Activated CD4-positive, alpha-beta T cell treated with anti-CD3 and anti-CD28 coated beads, Interleukin-2, amount 10 ng/mL, durations not matched to agents 24 days and 14 days (primary cell): Measurements from ENCODE around the gene RNASET2. TPM values are rescaled to one million over a fixed set of nuclear protein-coding genes. Genes with fewer than 3 reads are reported as not detected.

Source experiments
- DNase-seq: peaks from one replicate; pipeline ENCODE4 v3.0.0; 2022
- H3K27ac Mint-ChIP-seq: one replicate; pipeline ENCODE4 v1.8.0; 2022; ENCODE audit warnings: mild to moderate bottlenecking, mixed read lengths
- H3K27me3 Mint-ChIP-seq: one replicate; pipeline ENCODE4 v1.8.0; 2022; ENCODE audit warnings: mixed read lengths
- H3K36me3 Mint-ChIP-seq: one replicate; pipeline ENCODE4 v1.8.0; 2022; ENCODE audit warnings: low read depth, mild to moderate bottlenecking, mixed read lengths
- H3K4me1 Mint-ChIP-seq: one replicate; pipeline ENCODE4 v1.8.0; 2021; ENCODE audit warnings: mixed read lengths
- H3K4me3 Mint-ChIP-seq: one replicate; pipeline ENCODE4 v1.8.0; 2022; ENCODE audit warnings: mild to moderate bottlenecking, moderate library complexity, mixed read lengths
- H3K9me3 Mint-ChIP-seq: one replicate; pipeline ENCODE4 v1.8.0; 2021; ENCODE audit warnings: mixed read lengths
- intact Hi-C: fragments of 100-400 bp; cut with micrococcal nuclease; formaldehyde crosslinking; loops from one replicate; pipeline ENCODE4 v1.15.1; 2023
- total RNA-seq: library from RNA; stranded (reverse); gene quantifications from 2 replicates; pipeline ENCODE4 v1.2.3, GENCODE V29; 2022

RNASET2 gene
- total RNA-seq, 1 donor from 2014 or later, result 93.3 TPM

DNA sequence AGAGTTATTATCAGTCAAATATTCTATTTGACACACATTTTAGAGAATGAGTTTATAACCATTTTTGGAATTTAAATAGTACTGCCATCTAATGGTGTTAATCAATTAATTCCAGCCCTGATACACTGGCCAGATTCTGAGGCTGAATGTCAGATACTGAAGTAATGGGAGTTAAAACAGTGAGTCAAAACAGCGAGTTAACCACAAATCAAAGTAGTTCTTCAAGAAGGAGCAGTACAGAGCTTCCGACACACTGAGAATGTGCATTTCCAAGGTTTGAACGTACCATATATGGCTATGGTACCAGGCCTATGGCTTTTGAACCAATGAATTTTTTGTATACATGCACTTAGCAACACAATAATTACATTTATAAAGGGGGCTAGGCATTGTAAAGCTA lies 31.6 kb upstream of the RNASET2 start:
- Mint-ChIP-seq H3K4me1 (peaks cover 38% of the 10 kb centered on the region), H3K27me3 (no peaks in the 10 kb centered on the region), H3K27ac (no peak overlapping the region), H3K36me3 (peaks cover 29% of the 10 kb centered on the region), H3K9me3 (no peaks in the 10 kb centered on the region), H3K4me3 (no peak overlapping the region)
- DNase-seq, result peak; percentile 47
- intact Hi-C loops, result loop anchor here (2.0 kb wide), 1 partner anchor 37 kb away; no protein-coding TSS in a partner anchor

DNA sequence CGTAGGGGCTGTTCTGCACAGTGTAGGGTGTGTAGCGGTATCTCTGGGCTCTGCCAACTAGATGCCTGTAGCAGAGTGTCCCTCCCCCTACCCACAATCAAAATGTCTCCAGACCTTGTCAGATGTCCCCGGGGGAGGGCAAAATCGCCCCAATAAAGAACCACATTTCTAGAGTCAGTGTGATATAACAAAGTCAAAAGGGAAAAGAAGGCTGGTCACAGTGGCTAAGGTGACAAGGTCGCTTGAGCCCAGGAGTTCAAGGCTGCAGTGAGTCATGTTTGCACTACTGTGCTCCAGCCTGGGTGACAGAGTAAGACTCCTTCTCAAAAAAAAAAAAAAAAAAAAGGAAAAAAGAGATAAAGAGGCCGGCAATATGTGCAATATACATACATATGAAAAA lies 31.1 kb upstream of the RNASET2 start:
- Mint-ChIP-seq H3K4me1 (peaks cover 37% of the 10 kb centered on the region), H3K4me3 (no peak overlapping the region), H3K9me3 (no peaks in the 10 kb centered on the region), H3K27me3 (no peaks in the 10 kb centered on the region), H3K36me3 (peaks cover 29% of the 10 kb centered on the region), H3K27ac (no peak overlapping the region)
- peak; percentile 51 for DNase-seq
- intact Hi-C loops, result no loop called here

DNA sequence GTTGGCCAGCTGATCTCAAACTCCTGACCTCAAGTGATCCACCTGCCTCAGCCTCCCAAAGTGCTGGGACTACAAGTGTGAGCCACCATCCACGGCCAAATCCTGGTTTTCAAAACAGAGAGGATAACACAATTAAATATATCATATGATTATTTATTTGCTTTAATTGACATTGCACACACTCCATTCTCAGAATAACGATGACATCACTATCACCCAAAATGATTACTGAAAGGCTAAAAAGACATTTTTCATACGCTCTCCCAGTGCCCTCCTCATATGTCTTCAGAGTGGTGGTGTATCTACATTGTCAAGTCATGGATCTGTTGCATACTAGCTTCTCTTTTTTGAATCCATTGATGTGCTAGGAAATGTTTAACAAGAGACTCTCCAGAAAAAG lies 24.4 kb upstream of the RNASET2 start:
- H3K27ac Mint-ChIP-seq, result no peak overlapping the region
- DNase-seq, result peak; percentile 23
- H3K9me3 Mint-ChIP-seq, result no peaks in the 10 kb centered on the region
- H3K4me1 Mint-ChIP-seq, result peaks cover 1% of the 10 kb centered on the region
- no peak overlapping the region for H3K4me3 Mint-ChIP-seq
- peaks cover 34% of the 10 kb centered on the region for H3K36me3 Mint-ChIP-seq
- intact Hi-C loops, result no loop called here
- H3K27me3 Mint-ChIP-seq, result no peaks in the 10 kb centered on the region

DNA sequence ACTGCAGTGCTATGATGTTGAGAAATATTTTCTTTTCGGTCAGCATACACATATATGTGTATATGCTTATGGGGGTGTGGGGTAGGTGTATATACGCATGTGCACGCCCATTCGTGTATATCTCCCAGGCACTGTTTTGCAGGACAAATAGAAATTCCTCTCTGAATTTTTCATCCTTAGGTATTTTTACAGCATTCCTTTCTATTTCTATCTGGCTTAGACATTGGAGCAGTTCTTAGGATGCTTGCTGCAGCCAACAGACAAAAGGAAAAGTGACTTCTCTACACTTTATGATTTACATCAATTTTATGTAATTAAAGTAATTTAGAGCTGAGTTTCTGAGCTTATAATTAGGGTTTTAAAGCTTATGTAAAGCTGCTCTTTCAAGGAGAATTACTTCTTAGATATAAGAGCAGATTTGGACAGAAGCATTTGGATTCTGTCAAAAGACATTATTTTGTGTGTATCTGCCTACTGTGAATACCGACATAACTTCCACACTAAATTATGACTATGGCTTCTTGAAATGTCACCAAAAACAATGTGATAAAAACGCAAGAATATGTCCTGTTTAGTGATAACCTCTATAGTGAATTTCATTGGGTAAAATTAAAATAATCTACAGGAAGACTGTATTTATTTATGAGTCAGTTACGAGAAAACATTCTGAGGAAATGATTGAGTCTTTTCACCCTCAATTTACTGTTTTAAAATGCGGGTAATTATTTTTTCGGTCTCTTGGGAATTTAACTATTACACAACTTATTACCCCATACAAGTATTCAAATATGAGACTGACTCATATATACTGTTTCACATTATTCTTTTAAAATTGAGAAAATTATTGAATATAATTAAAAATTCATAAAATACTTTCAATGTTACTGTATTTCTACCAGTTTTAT lies 21.5 kb upstream of the RNASET2 start:
- H3K36me3 Mint-ChIP-seq, result peaks cover 33% of the 10 kb centered on the region
- no peak overlapping the region for H3K27ac Mint-ChIP-seq
- no peak for DNase-seq
- intact Hi-C loops, result no loop called here
- no peak overlapping the region for H3K4me3 Mint-ChIP-seq
- H3K4me1 Mint-ChIP-seq, result peaks cover 14% of the 10 kb centered on the region
- H3K9me3 Mint-ChIP-seq, result no peaks in the 10 kb centered on the region
- no peaks in the 10 kb centered on the region for H3K27me3 Mint-ChIP-seq

DNA sequence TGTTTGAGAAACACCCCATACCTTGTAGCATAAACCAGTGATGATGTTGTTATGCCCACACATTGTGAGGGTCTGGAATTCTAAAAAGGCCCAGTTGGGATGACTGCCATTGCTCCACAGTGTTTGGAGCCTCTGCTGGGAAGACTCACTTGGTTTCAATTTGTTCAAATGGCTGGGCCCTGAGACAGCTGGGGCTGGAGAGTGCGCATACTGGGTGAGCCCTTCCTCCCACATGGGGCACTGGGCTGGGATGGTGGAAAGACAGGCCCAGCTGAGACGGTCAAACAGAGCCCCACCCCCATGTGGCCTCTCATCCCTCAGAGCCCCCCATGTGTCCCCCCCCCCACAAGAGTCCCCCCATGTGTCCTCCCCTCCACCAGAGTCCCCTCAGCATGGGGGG lies 20.3 kb upstream of the RNASET2 start:
- Mint-ChIP-seq H3K9me3 (no peaks in the 10 kb centered on the region), H3K27me3 (no peaks in the 10 kb centered on the region), H3K4me1 (peaks cover 19% of the 10 kb centered on the region), H3K36me3 (peaks cover 31% of the 10 kb centered on the region), H3K4me3 (no peak overlapping the region), H3K27ac (no peak overlapping the region)
- intact Hi-C loops, result no loop called here
- no peak for DNase-seq

DNA sequence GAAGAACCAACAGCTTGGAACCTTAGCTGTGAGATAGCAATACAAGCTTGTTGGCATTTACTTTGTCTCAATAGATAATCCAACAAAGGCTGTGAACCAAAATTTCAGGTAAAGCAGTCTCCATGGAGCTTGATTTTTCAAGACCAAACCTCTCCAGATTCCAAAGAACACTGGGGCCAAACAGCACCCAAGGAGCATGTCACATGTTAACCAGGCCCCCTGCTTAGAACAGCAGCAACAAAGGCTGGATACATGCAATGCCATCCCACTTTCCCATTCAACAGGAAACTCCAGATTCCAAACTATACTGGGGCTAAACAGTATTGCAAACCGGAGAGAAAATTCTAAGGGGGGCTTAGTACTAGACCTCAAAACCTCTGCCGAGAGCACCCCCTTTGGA lies 15.8 kb upstream of the RNASET2 start:
- H3K4me1 Mint-ChIP-seq, result peaks cover 38% of the 10 kb centered on the region
- H3K9me3 Mint-ChIP-seq, result peaks cover 6% of the 10 kb centered on the region
- intact Hi-C loops, result no loop called here
- no peak for DNase-seq
- H3K36me3 Mint-ChIP-seq, result peaks cover 43% of the 10 kb centered on the region
- no peaks in the 10 kb centered on the region for H3K27me3 Mint-ChIP-seq
- H3K4me3 Mint-ChIP-seq, result no peak overlapping the region
- no peak overlapping the region for H3K27ac Mint-ChIP-seq

DNA sequence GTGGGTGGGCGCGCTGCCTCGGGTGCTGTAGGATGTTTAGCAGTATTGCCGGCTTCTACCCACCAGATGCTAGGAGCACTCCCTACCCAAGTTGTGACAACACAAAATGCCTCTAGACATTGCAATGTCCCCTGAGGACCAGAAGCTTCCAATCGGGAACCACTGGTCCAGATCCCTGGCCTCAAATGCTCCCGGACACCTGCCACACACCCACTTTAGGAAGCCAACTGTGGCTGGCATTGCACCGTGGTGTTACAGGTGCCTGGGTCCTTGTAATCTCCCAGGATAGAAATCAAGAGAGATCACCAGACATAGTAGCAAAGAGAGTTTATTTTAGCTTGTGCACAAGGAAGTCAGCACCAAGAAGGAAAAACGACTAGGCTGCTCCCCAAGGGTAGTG lies 14.9 kb upstream of the RNASET2 start:
- Mint-ChIP-seq H3K9me3 (peaks cover 13% of the 10 kb centered on the region), H3K36me3 (peaks cover 49% of the 10 kb centered on the region), H3K4me1 (peaks cover 38% of the 10 kb centered on the region)

DNA sequence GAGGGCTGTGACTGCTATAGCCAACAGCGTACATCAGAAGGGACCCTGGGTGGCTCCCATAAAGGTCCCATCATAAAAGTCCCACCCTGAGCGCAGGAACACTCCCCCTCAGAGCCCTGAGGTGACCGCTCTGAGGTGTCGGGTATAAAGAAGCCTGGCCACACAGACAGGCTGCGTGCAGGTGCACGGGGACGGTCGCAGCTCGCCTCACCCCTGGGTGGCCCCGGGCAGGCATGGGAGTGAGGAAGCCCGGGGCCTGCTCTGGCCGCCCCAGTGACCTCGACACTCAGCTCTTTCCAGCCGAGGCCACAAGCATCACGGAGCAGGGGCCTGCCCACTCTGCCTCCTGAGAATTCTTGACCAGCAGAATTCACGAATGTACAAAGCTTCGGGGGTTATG lies 14.4 kb upstream of the RNASET2 start:
- Mint-ChIP-seq H3K27me3 (no peaks in the 10 kb centered on the region), H3K4me3 (no peak overlapping the region), H3K27ac (no peak overlapping the region), H3K9me3 (peaks cover 16% of the 10 kb centered on the region), H3K36me3 (peaks cover 51% of the 10 kb centered on the region), H3K4me1 (peaks cover 38% of the 10 kb centered on the region)
- DNase-seq, result no peak
- intact Hi-C loops, result no loop called here

More for the DNA sequence above, 14.9 kb upstream of the RNASET2 start:
- H3K4me3 Mint-ChIP-seq, result no peak overlapping the region
- intact Hi-C loops, result no loop called here
- no peaks in the 10 kb centered on the region for H3K27me3 Mint-ChIP-seq
- H3K27ac Mint-ChIP-seq, result peak overlapping the region; percentile 82
- no peak for DNase-seq

DNA sequence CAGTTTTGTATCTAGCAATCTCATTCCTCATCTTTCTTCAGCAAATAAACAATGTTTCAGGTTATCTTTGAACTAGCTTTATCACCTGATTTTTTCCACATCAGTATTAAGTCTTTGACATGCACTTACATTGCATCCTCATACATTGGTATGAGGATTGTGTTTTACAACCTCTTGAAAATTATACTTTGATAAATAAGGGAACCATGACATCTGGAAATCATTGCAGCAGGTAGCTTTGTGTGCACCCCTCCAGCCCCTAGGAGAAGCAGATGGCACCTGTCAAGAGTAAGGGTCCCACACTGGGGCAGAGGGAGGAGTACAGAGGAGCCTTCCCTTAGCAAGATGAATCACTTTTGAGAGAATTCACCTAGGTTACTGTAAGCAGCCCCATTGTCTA lies 13.7 kb upstream of the RNASET2 start:
- Mint-ChIP-seq H3K27me3 (no peaks in the 10 kb centered on the region), H3K9me3 (peaks cover 16% of the 10 kb centered on the region), H3K27ac (peak overlapping the region; percentile 70), H3K4me3 (peak overlapping the region; percentile 64), H3K4me1 (peaks cover 38% of the 10 kb centered on the region), H3K36me3 (peaks cover 52% of the 10 kb centered on the region)
- no peak for DNase-seq
- intact Hi-C loops, result no loop called here

DNA sequence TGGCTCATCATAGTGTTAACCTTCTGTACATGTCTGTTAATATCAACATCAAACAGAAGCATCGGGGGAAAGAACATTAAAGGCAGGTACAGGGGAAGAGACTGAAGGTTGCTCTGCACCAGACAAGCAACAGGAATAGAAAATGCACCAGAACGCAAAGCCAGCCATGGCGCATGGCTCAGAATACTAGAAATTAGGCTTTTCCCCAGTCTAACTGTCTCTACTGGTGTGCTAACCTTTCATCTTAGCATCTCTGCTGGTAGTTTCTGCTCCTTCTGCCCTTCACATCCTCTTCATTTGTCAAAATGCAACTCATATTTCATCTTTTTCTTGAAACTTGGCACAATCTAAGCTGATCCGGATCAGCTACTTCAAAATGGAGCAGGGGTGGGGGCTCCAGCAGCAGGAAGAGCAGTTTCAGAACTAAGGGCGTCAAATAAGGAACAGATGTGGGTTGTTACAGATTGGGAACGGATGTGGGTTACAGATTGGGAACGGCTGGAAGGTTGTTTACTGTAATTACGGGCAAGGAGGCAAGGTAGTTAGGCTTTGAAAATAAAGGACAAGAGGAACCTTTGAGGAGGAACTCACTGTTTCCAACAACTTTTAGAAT lies 13.1 kb upstream of the RNASET2 start:
- no peaks in the 10 kb centered on the region for H3K27me3 Mint-ChIP-seq
- peaks cover 49% of the 10 kb centered on the region for H3K36me3 Mint-ChIP-seq
- H3K4me1 Mint-ChIP-seq, result peaks cover 36% of the 10 kb centered on the region
- peak overlapping the region; percentile 70 for H3K27ac Mint-ChIP-seq
- peak overlapping the region; percentile 64 for H3K4me3 Mint-ChIP-seq
- peaks cover 16% of the 10 kb centered on the region for H3K9me3 Mint-ChIP-seq
- peak; percentile 72 for DNase-seq
- intact Hi-C loops, result no loop called here

DNA sequence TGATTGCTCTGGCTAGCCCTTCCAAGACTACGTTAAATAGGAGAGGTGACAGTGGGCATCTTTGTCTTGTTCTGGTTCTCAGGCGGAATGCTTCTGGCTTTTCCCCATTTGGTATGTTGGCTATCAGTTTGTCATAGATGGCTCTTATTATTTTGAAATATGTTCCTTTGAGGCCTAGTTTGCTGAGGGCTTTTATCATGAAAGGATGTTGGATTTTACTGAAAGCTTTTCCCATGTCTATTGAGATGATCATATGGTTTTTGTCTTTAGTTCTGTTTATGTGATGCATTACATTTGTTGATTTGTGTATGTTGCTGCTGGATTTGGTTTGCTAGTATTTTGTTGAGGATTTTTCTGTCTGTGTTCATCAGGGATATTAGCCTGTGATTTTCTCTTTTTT lies 9.9 kb upstream of the RNASET2 start:
- Mint-ChIP-seq H3K27me3 (no peaks in the 10 kb centered on the region), H3K27ac (no peak overlapping the region), H3K9me3 (peaks cover 21% of the 10 kb centered on the region), H3K4me3 (no peak overlapping the region), H3K4me1 (peaks cover 17% of the 10 kb centered on the region), H3K36me3 (peaks cover 40% of the 10 kb centered on the region)
- DNase-seq, result no peak
- intact Hi-C loops, result no loop called here

DNA sequence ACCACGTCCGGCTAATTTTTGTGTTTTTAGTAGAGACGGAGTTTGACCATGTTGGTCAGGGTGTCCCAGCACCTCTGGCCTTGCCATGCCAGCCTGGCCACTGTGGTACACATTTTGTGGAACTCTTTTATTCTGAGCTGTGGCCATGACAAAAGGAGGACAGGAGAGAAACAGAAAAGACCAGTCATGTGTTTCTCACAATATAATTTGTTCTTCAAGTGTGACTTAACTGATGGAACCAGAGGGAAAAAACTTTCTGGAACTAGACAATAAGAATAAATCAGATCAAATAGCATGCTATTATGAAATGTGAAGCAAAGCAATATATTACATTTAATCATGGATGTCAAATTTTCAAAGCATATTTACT lies 4.2 kb upstream of the RNASET2 start:
- Mint-ChIP-seq H3K27me3 (no peaks in the 10 kb centered on the region), H3K4me3 (no peak overlapping the region)
- intact Hi-C loops, result no loop called here

DNA sequence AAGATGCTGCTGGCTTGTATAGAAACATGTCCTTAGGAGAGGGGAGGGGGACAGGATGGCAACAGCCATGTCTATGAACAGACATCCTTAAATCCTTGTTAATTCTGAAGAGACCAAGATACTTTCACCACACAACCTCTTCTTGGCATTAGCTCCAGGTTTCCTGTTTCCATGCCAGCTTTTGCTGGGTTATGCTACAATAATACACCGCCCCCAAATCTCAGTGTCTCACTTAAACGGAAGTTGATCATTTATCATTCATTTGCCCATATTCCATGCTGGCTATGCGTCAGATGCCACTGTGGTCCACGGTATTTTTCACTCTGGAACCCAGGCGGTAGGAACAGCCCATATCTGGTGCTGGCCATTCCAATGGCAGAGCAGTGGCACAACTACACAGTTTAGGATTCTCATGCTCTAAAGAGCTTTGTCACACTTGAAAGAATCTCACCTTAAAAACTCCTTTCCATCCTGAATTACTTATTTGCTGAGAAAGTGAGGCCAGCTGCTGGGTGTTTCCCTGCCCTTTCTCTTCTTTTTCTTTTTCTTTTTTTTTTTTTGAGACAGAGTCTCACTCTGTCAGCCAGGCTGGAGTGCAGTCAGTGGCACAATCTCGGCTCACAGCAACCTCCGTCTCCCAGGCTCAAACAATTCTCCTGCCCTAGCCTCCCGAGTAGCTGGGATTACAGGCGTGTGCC lies 3.7 kb upstream of the RNASET2 start:
- DNase-seq, result peak; percentile 60
- Mint-ChIP-seq H3K9me3 (peaks cover 5% of the 10 kb centered on the region), H3K27ac (peak overlapping the region; percentile 98), H3K27me3 (no peaks in the 10 kb centered on the region), H3K36me3 (peaks cover 8% of the 10 kb centered on the region), H3K4me3 (peak overlapping the region; percentile 65), H3K4me1 (peaks cover 37% of the 10 kb centered on the region)
- intact Hi-C loops, result loop anchor here (5.0 kb wide), 1 partner anchor 578 kb away; the partner anchor contains the start of gene MPC1

More for the DNA sequence above, 4.2 kb upstream of the RNASET2 start:
- peaks cover 33% of the 10 kb centered on the region for H3K4me1 Mint-ChIP-seq
- H3K9me3 Mint-ChIP-seq, result peaks cover 5% of the 10 kb centered on the region
- DNase-seq, result no peak
- H3K27ac Mint-ChIP-seq, result peak overlapping the region; percentile 98
- H3K36me3 Mint-ChIP-seq, result peaks cover 7% of the 10 kb centered on the region
